ENCODE data around the gene USP27X. TPM values are rescaled to one million over a fixed set of nuclear protein-coding genes. Genes with fewer than 3 reads are reported as not detected.

The USP27X gene
- total and polyA plus RNA-seq, 8 donors, result 0.29 to 4.0 (median 2.1) TPM; not detected in 1

GRCh38 chrX:49842621-49843020, 36.7 kb upstream of the USP27X start:
- no peaks in the 10 kb centered on the region for H3K36me3 ChIP-seq
- DNase-seq, result no peak
- peaks cover 0 to 5% (median 0%) of the 10 kb centered on the region in 3 donors for H3K27me3 ChIP-seq
- H3K27ac ChIP-seq, result no peak overlapping the region
- TF ChIP-seq POLR2A (IDR thresholded peaks at IDR 0.05), result no peak
- TF ChIP-seq POLR2AphosphoS5 (IDR thresholded peaks at IDR 0.05), result no peak
- no peak for TF ChIP-seq EP300 (IDR thresholded peaks at IDR 0.05)
- TF ChIP-seq CTCF (IDR thresholded peaks at IDR 0.05), result no peak
- no peaks in the 10 kb centered on the region for H3K4me1 ChIP-seq
- intact Hi-C loops (cut with DNase I; ENCODE audit: low total_unique reads), result no loop called here
- no peaks in the 10 kb centered on the region for H3K9me3 ChIP-seq
- H3K4me3 ChIP-seq, result no peak overlapping the region

- Histone ChIP-seq H3K36me3 (no peaks in the 10 kb centered on the region), H3K4me1 (no peaks in the 10 kb centered on the region), H3K9me3 (no peaks in the 10 kb centered on the region), H3K27ac (no peak overlapping the region), H3K4me3 (no peak overlapping the region), H3K27me3 (peaks cover 0 to 6% (median 0%) of the 10 kb centered on the region in 3 donors)
- WGBS, 5 donors, result 43 to 58% (median 47%) methylated on average over 8 of the region's 8 CpGs
- TF ChIP-seq CTCF (IDR thresholded peaks at IDR 0.05) (no peak), EP300 (IDR thresholded peaks at IDR 0.05) (no peak)
- DNase-seq, result peak in 1 of 2 donors; percentile 73
- intact Hi-C loops (cut with DNase I; ENCODE audit: low total_unique reads), result no loop called here
Observed at GRCh38 chrX:49844611-49845010, 34.7 kb upstream of the USP27X start.

- no peak overlapping the region for H3K4me3 ChIP-seq
- H3K36me3 ChIP-seq, result no peaks in the 10 kb centered on the region
- peak in 1 of 2 donors; percentile 11 for DNase-seq
- no peak overlapping the region for H3K27ac ChIP-seq
- no peaks in the 10 kb centered on the region for H3K4me1 ChIP-seq
- 61 to 67% (median 66%) methylated on average over 2 to 4 of the region's 4 CpGs for WGBS, 5 donors
- H3K9me3 ChIP-seq, result no peaks in the 10 kb centered on the region
- H3K27me3 ChIP-seq, result peaks cover 0 to 6% (median 0%) of the 10 kb centered on the region in 3 donors
- intact Hi-C loops (cut with DNase I; ENCODE audit: low total_unique reads), result no loop called here
- TF ChIP-seq POLR2AphosphoS5 (IDR thresholded peaks at IDR 0.05) (no peak), POLR2A (IDR thresholded peaks at IDR 0.05) (no peak), EP300 (IDR thresholded peaks at IDR 0.05) (no peak), CTCF (IDR thresholded peaks at IDR 0.05) (no peak)
Observed at GRCh38 chrX:49845701-49846403, 33.4 kb upstream of the USP27X start.

GRCh38 chrX:49846522-49846921, 32.8 kb upstream of the USP27X start:
- Histone ChIP-seq H3K27me3 (peaks cover 0 to 6% (median 0%) of the 10 kb centered on the region in 3 donors), H3K4me3 (no peak overlapping the region), H3K27ac (no peak overlapping the region), H3K36me3 (no peaks in the 10 kb centered on the region), H3K4me1 (no peaks in the 10 kb centered on the region), H3K9me3 (no peaks in the 10 kb centered on the region)
- DNase-seq, result no peak
- intact Hi-C loops (cut with DNase I; ENCODE audit: low total_unique reads), result no loop called here
- 57 to 72% (median 59%) methylated on average over 1 of the region's 1 CpG for WGBS, 5 donors
- TF ChIP-seq EP300 (IDR thresholded peaks at IDR 0.05), result no peak

- intact Hi-C loops (cut with DNase I; ENCODE audit: low total_unique reads), result no loop called here
- no peak overlapping the region for H3K4me3 ChIP-seq
- TF ChIP-seq EP300 (IDR thresholded peaks at IDR 0.05), result no peak
- TF ChIP-seq POLR2A (IDR thresholded peaks at IDR 0.05), result no peak
- TF ChIP-seq POLR2AphosphoS5 (IDR thresholded peaks at IDR 0.05), result no peak
- TF ChIP-seq CTCF (IDR thresholded peaks at IDR 0.05), result no peak
- H3K27me3 ChIP-seq, result peaks cover 0 to 6% (median 0%) of the 10 kb centered on the region in 3 donors
- H3K9me3 ChIP-seq, result no peaks in the 10 kb centered on the region
- H3K36me3 ChIP-seq, result no peaks in the 10 kb centered on the region
- WGBS, 5 donors, result 67 to 92% (median 88%) methylated on average over 3 of the region's 3 CpGs
- no peaks in the 10 kb centered on the region for H3K4me1 ChIP-seq
- no peak overlapping the region for H3K27ac ChIP-seq
- no peak for DNase-seq
Observed at GRCh38 chrX:49848275-49848674, 31.0 kb upstream of the USP27X start.
